Fibroblast of the conjunctiva (primary cell): ENCODE measurements around the gene ROBO2.

Experiments used
- DNase-seq: peaks from one replicate; pipeline ENCODE4 v3.0.0-alpha.2; 2010; ENCODE audit warnings: low read depth

ROBO2 gene

GRCh38 chr3:77506384-77506783 lies 466.5 kb downstream of the ROBO2 start:
- DNase-seq = no peak

- no peak for DNase-seq
These were observed 473.6 kb downstream of the ROBO2 start for GRCh38 chr3:77513542-77513941.

- no peak for DNase-seq
These were observed 474.9 kb downstream of the ROBO2 start for GRCh38 chr3:77514766-77515165.

GRCh38 chr3:77524463-77524862 lies 484.6 kb downstream of the ROBO2 start:
- no peak for DNase-seq

- DNase-seq = no peak
These were observed 485.2 kb downstream of the ROBO2 start for GRCh38 chr3:77524946-77525682.

- no peak for DNase-seq
These were observed 486.7 kb downstream of the ROBO2 start for GRCh38 chr3:77526573-77527113.

- no peak for DNase-seq
These were observed 489.6 kb downstream of the ROBO2 start for GRCh38 chr3:77529522-77529921.

GRCh38 chr3:77530870-77531269 lies 491.0 kb downstream of the ROBO2 start:
- DNase-seq = no peak

GRCh38 chr3:77535116-77535515 lies 495.2 kb downstream of the ROBO2 start:
- DNase-seq = no peak

GRCh38 chr3:77536038-77536775 lies 496.3 kb downstream of the ROBO2 start:
- no peak for DNase-seq

- no peak for DNase-seq
These were observed 499.1 kb downstream of the ROBO2 start for GRCh38 chr3:77539014-77539413.

- no peak for DNase-seq
These were observed 499.8 kb downstream of the ROBO2 start for GRCh38 chr3:77539677-77540076.

- no peak for DNase-seq
These were observed 501.5 kb downstream of the ROBO2 start for GRCh38 chr3:77541203-77541922.

- DNase-seq = no peak
These were observed 506.3 kb downstream of the ROBO2 start for GRCh38 chr3:77546246-77546645.

- no peak for DNase-seq
These were observed 509.1 kb downstream of the ROBO2 start for GRCh38 chr3:77549034-77549433.

GRCh38 chr3:77553240-77553639 lies 513.3 kb downstream of the ROBO2 start:
- no peak for DNase-seq

GRCh38 chr3:77562089-77562488 lies 522.2 kb downstream of the ROBO2 start:
- DNase-seq = no peak

GRCh38 chr3:77563012-77563411 lies 523.1 kb downstream of the ROBO2 start:
- DNase-seq = no peak

GRCh38 chr3:77566055-77566454 lies 526.2 kb downstream of the ROBO2 start:
- DNase-seq = no peak

GRCh38 chr3:77571971-77572715 lies 532.2 kb downstream of the ROBO2 start:
- DNase-seq = no peak

GRCh38 chr3:77577264-77577663 lies 537.4 kb downstream of the ROBO2 start:
- DNase-seq = no peak

- DNase-seq = no peak
These were observed 546.3 kb downstream of the ROBO2 start for GRCh38 chr3:77586216-77586615.
